8988T (cell line): ENCODE results near the gene PAK1IP1.
"Not testable (repeated sequence)": the region's sequence is repeated elsewhere in the genome, so short reads cannot be mapped to it uniquely, and the experiment has no call there.

Experiments
- DNase-seq: peaks from one replicate; pipeline ENCODE4 v3.0.0; 2011

PAK1IP1 gene

DNA sequence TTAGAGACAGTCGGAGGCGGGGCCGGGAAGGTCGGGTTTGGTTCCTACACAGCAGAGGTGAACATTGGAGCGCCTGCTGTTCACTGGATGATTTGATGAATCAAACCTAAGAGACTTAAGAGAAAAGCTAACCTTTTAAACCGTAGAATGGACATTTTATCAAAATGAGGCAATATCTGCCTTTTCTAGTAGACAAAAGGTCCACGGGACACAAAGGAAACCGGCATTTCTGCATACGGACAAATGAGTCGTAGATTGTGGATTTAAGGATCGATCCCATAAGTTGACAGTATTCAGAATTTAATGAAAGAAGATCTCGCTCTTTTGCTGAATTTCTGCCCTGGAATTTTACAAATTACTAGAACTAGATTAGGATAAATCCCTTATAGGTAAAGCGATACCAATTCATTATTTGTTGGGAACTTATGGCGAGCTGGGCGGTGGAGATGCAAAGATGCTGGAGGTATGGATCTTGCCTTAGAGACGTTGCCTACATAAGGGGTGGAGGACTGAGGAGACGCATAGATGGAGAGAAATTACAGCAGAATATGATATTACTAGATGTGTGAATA, 400 bp downstream of the PAK1IP1 start:
- DNase-seq: no peak

DNA sequence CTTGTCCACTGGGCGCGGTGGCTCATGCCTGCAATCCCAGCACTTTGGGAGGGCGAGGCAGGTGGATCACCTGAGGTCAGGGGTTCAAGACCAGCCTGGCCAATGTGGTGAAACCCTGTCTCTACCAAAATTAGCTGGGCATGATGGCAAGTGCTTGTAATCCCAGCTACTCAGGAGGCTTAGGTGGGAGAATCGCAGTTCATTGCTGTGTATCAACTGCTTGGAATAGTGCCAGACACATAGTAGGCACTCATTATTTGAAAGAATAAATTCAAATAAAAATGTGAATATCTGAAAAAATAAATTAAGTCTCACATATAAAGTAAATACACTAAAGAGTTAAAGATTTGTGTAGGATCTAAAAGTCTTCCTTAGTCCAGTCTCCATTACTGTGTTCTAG, 1.9 kb downstream of the PAK1IP1 start:
- no peak for DNase-seq

DNA sequence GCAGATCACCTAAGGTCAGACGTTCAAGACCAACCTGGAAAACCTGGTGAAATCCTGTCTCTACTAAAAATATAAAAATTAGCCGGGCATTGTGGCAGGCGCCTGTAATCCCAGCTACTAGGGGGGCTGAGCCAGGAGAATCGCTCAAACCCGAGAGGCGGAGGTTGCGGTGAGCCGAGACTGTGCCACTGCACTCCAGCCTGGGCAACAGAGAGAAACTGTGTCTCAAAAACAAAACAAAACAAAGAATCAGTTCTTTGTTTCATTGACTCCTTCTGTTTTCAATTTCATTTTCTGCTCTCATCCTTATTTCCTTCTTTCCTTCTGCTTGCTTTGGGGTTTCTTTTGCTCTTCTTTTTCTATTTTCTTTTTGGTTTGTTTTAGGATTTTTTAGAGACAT, 19.2 kb downstream of the PAK1IP1 start:
- DNase-seq: no peak

DNA sequence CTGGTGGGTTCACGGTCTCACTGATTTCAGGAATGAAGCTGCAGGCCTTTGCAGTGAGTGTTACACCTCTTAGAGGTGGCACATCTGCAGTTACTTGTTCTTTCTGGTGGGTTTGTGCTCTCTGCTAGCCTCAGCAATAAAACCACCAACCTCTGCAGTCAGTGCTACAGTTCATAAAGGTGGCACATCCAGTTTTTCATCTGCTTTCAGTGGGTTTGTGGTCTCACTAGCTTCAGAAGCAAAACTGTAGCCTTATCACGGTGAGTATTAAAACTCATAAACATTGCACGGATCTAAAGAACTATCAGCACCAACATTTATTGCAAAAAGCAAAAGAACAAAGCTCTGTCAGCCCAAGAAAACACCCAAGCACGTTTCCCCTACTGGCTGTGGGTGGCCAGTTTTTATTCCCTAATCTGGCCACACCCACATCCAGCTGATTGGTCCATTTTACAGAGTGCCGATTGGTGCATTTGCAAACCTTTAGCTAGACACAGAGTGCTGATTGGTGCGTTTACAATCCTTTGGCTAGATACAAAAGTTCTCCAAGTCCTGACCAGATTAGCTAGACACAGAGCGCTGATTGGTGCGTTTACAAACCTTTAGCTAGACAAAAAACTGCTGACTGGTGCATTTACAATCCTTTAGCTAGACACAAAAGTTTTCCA, 24.7 kb downstream of the PAK1IP1 start:
- no peak for DNase-seq

DNA sequence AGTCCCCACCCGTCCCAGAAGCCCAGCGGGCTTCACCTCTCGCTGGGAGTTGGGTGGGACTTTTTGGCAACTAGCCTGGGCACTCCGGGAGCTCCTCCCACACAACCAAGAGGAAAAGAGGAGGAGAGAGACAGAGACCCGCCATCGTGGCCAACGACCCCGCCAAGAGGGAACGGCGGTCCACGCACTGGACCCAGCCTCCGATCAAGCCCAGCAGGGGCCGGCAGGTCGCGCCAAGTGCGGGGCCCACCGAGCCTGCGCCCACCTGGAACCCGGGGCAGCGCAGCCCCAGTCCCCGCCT, 25.1 kb downstream of the PAK1IP1 start:
- DNase-seq: no peak

DNA sequence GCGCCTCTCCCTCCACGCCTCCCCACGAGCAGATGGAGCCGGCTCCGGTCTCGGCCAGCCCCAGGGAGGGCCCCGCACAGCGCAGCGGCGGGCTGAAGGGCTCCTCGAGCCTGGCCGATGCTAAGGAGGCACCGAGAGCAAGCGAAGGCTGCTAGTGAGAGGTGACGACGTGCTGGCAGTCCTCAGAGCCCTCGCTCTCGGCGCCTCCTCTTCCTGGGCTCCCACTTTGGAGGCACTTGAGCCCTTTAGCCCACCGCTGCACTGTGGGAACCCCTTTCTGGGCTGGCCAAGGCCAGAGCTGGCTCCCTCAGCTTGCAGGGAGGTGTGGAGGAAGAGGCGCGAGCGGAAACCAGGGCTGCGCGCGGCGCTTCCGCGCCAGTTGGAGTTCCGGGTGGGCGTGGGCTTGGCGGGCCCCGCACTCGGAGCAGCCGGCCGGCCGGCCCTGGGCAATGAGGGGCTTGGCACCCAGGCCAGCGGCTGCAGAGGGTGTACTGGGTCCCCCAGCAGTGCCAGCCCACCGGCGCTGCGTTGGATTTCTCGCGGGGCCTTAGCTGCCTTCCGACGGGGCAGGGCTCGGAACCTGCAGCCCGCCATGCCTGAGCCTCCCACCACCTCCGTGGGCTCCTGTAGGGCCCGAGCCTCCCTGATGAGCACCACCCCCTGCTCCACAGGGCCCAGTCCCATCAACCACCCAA, 25.6 kb downstream of the PAK1IP1 start:
- DNase-seq: no peak

DNA sequence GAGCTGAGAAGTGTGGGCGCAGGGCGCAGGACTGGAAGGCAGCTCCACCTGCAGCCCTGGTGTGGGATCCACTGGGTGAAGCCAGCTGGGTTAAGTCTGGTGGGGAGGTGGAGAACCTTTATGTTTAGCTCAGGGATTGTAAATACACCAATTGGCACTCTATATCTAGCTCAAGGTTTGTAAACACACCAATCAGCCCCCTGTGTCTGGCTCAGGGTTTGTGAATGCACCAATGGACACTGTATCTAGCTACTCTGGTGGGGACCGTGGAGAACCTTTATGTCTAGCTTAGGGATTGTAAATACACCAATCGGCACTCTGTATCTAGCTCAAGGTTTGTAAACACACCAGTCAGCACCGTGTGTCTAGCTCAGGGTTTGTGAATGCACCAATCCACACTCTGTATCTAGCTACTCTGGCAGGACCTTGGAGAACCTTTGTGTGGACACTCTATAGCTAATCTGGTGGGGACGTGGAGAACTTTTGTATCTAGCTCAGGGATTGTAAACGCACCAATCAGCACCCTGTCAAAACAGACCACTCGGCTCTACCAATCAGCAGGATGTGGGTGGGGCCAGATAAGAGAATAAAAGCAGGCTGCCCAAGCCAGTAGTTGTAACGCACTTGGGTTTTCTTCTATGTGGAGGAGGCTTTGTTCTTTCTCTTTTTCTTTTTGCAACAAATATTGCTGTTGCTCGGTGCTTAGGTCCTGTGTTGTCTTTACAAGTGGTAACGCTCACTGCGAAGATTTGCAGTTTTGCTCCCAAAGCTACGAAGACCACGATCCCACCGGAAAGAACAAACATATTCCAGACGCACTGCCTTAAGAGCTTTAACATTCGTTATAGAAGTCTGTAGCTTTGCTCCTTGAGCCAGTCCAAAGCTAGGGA, 26.4 kb downstream of the PAK1IP1 start:
- not testable (repeated sequence) for DNase-seq

DNA sequence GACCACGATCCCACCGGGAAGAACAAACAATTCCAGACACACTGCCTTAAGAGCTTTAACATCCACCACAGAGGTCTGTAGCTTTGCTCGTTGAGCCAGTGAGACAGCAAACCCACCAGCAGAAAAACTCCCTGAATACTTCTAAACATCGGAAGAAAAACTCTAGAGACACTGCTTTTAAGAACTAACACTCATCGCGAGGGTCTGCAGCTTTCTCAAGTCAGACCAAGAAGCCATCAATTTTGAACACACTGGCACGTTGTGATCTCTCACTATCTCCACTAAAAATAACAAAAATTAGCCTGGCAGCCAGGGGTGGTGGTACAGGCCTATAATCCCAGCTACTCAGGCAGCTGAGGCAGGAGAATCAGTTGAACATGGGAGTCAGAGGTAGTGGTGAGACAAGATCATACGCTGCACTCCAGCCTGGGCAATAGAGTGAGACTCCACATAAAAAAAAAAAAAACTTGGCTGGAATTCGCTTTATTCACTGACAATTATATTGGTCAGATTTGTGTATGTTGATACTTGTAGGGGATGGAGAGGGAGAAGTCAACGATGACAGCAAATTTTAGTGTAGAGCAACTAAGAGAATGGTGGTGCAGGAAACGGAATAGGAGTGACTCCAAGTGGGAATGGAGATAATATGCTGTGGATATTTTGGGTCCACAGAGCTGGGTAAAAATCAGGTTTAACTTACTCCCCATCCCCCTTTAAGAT, 27.2 kb downstream of the PAK1IP1 start:
- no peak for DNase-seq

DNA sequence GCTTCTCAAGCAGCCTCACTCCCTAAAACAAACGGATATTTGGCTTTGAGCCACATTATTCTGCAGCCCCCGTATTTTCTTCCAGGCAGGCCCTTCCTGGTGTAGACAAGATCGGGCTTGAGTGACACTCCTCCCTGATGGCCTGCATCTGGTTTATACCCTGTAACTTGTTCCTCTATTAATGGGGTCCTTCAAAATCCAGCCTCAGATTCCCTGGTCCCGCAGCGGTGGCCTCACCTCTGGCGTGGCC, 27.7 kb downstream of the PAK1IP1 start:
- DNase-seq: no peak

DNA sequence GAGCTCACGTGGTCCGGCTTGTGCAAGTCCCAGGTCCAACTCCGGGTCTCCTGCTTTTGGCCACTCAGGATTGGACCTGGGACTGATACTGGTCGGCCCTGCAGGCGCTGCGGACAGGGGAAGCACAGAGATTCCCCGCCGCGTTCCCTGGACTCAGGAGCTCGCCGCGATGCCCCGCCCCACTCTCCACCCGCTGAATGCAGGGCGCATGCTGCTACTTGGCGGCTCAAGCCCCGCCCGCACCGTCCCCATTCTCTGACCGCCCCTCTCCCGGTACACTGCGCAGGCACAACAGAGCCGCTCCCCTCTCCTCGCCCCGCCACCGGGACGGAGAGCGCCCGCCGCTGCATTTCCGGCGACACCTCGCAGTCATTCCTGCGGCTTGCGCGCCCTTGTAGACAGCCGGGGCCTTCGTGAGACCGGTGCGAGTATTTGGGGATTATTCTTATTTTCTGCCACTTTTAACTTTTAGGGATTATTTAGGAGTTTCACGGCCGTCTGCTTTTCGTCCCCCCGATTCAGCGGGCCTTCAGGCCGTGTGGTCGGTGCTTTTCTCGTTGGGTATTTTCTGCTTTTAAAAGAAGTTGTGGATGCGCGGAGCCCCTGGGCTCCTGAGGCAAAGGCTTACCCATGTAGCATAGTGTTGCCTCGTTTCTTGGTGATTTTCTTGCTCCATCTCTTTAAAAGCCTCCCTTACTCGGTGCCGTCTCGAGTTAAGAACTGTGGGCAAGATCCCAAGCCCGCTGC, 28.2 kb downstream of the PAK1IP1 start, which contains the start of gene TMEM14C:
TMEM14C (plus strand) TSS at position 251 of the 747 bp plus-strand sequence. CDS start 1,544 bp downstream, outside the sequence.
- DNase-seq: peak; percentile 93

DNA sequence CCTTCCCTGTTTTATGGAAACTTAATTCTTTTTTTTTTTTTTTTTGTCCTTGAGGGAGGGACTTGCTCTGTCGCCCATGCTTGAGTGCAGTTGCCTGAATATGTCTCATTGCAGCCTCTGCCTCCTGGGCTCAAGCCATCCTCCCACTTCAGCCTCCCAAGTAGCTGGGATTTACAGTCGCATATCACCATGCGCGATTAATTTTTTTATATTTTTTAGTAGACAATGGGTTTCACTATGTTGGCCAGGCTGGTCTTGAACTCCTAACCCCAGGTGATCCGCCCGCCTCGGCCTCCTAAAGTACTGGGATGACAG, 28.8 kb downstream of the PAK1IP1 start:
- no peak for DNase-seq

DNA sequence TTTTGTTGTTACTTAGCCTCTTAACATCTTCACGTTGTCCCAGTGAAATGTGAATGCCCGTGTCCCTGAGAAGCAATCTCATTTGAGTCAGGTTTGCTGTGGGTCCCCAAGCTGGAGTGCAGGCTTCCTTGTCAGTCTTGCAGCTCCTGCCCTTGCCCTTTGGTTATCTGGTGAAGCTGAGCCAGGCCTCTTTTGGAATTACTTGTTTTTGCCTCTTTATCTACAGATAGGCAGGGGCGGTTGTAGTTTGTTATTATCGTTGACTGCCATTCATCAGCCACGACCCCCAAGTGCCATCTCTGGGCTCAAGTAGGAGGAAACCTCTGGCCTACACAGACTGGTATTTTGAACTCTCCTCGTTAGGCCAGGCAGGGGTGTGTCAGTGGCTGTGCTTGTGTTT, 30.3 kb downstream of the PAK1IP1 start:
- no peak for DNase-seq

DNA sequence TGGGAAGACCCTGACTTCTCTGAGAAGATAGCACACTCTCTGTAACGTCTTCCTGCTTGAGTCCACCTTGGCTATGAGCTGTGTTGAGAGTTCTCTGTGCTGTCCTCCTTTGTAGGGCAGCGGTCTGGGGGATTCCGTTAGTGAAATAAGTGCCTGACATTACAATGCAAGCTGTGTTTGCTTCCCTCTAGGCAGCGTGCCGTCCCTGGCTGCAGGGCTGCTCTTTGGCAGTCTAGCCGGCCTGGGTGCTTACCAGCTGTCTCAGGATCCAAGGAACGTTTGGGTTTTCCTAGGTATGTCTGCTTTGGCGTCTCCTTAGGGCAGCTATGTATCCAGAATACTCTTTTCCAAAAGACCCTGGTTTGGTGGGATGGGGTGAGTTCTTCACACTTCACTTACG, 30.9 kb downstream of the PAK1IP1 start:
- no peak for DNase-seq

DNA sequence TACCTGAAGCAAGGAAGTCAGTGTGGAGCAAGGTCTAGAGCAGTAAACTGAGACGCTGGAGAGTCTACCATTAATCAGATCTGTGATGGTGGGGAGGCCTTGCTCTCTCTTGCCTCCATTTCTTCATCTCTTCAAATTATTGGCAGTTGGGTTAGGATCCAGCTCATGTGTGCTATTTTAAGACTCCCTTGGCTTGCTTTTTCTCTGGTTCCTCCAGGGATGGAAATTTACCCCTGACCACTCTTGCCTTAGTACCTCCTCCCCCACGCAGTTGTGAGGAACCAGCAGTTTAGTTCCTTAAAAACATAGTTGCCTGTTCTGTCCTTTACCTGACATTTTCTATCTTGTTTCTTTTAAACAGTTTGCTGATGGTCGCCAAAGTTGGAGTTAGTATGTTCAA, 35.5 kb downstream of the PAK1IP1 start:
- no peak for DNase-seq

DNA sequence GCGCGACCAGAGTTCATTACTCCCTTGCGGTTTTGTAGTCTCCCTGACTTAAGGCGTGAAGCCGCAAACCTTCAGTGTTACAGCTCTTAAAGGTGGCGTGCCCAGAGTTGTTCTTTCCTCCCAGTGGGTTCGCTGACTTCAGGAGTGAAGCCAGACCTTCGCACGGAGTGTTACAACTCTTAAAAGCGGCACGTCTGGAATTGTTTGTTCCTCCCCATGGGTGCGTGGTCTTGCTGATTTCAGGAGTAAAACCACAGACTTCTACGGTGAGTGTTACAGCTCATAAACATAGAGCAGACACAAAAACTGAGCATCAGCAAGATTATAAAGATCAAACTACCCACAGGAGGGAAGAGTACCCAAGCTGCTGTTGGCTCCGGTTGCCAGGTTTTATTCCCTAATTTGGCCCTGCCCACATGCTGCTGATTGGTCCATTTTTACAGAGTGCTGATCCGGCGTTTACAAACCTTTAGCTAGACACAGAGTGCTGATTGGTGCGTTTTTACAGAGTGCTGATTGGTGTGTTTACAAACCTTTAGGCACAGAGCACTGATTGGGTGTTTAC, 38.5 kb downstream of the PAK1IP1 start:
- DNase-seq: no peak

DNA sequence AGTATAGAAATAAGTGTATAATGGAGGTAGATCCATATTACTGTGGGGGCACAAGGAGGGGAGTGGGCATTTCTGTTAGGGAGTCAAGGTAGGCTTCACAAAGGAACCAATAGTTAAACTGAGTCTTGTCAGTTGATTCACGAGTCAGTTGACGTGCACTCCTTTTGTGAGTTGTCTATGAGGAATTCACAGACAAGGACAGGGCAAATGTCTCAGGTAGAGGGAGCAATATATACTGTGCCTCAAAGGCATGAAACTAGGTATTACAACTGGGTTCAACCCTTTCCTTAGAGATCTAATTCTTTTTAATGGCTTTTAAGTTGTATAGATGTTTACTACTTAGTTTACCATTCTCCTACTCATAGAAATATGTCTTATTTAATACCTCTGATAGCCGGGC, 39.1 kb downstream of the PAK1IP1 start:
- no peak for DNase-seq

DNA sequence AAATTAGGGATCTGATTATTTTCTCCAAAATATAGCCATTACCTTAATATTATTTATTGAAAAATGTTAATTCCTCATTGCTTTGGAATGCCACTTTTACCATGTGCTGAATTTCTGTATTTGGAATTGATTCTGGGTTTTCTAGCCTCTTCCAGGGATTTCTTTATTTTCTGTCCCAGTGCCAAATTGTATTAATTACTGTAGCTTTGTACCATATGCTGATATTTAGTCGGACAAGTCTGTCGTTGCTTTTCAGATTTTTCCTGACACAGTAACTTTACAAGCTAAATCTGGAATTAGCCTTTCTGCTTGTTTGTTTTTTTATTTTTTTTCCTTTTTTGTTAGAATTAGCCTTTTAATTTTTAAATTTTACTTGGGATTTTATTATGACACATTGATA, 42.0 kb downstream of the PAK1IP1 start:
- no peak for DNase-seq

DNA sequence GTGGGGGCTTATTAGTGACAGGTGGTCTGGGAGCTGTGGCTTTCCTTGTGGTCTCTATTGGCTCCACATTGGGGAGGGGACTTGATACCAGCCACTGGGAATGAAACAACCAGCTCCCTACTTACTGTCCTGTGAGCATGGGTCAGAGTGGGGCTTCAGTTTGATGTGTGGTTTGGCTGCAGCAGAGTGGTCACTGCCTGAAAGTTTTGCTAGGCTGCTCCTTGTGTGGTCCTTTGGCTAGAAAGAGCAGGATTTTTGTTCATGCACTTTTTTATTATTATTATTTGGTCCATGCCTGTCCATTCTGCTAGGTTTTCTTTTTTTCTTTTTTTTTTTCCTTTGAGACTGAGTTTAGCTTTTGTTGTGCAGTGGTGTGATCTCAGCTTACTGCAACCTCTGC, 45.3 kb downstream of the PAK1IP1 start:
- DNase-seq: no peak

DNA sequence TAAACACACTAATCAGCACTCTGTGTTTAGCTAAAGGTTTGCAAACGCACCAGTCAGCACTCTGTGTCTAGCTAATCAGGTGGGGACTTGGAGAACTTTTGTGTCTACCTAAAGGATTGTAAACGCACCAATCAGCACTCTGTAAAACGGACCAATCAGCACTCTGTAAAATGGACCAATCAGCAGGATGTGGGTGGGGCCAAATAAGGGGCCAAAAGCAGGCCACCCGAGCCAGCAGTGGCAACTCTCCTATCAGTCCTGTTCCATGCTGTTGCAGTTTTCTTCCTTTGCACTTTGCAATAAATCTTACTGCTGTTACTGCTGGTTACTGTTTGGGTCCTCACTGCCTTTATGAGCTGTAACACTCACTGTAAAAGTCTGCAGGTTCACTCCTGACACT, 46.9 kb downstream of the PAK1IP1 start:
- not testable (repeated sequence) for DNase-seq

DNA sequence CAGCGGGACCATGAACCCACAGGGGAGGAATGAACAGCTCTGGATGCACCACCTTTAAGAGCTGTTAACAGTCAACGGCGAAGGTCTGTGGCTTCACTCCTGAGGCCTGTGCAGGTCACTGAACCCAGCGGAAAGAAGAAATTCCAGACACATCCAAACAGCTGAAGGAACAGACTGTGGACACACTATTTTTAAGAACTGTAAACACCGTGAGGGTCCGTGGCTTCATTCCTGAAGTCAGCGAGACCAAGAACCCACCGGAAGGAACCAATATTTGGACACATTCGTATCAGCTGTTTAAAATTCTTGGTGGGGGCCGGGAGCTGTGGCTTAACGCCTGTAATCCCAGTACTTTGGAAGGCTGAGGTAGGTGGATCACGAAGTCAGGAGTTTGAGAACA, 47.5 kb downstream of the PAK1IP1 start:
- DNase-seq: no peak

DNA sequence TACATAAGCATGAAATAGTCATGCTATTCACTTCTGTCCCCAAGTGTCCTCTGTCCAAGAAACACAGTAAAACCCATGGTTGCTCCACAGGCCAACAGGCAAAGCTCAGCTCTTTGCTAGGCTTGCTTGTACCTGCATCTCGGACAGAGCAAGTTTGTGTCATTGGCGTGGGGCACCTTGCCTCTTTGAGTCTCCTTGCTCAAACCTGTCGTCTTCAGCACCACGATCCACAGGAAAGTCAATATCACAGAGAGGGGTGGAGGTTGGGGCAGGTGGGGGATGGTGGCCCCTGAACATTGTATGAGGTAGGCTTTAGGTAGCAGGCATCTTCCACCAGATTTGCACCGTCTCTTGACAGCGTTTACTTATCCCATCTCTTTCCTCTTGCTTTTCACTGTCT, 48.7 kb downstream of the PAK1IP1 start:
- no peak for DNase-seq

DNA sequence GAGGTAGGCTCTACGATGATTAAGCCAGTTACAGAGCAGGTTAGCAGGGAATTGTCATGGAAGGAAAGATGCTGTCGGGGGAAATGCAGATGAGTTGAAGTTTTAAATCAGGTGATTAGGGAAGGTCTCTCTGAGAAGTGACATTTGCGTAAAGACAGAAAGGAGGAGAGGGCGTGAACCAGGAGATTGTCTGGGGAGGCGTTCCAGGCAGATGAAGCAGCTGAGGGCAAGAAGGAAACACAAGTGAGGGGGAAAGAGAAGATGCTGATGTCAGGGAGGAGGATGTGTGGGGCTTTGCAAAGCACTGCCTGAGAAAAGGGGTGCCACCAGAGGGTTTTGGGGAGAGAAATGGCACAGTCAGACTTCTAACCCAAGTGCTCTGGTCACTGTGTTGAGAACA, 50.3 kb downstream of the PAK1IP1 start:
- DNase-seq: no peak

DNA sequence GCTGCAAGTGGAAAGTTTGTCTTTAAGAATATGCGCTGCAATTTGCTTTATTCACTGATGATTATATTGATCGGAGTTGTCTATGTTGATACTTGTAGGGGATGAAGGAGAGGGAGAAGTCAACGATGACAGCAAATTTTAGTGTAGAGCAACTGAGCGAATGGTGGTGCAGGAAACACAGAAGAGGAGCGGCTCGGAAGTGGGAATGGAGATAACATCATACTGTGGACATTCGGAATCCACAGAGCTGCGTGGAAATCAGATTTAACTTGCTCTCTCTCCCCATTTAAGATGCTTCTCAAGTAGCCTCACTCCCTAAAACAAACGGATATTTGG, 52.1 kb downstream of the PAK1IP1 start:
- no peak for DNase-seq
